NCI-H187 (cell line): Measurements from ENCODE around the gene COL18A1.
"Not testable (repeated sequence)": the region's sequence is repeated elsewhere in the genome, so short reads cannot be mapped to it uniquely, and the experiment has no call there.

Experiments
- DNase-seq, 2 experiments: peaks; one replicate each; lab custom pipeline; 2025; lab: John Stamatoyannopoulos, UW

Gene COL18A1

GRCh38 chr21:45367402-45368351, 37.3 kb upstream of the COL18A1 start:
- DNase-seq: no peak

GRCh38 chr21:45369018-45369417, 35.9 kb upstream of the COL18A1 start:
- DNase-seq: not testable (repeated sequence)

DNA sequence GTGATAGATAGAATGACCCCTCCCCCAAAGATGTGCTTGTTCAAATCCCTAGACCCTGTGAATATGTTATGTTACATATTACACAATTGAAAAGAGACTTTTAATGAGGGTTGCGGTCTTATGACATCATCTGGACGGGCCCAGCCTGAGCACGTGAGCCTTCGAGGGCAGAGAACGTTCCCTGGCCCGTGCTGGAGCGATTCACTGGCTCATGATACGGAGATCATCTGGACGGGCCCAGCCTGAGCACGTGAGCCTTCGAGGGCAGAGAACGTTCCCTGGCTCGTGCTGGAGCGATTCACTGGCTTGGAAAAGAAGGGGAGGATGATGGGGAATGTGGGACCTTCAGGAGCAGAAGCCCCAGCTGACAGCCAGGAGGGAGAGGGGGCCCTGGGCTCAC, 34.4 kb upstream of the COL18A1 start:
- DNase-seq: no peak

- DNase-seq: no peak
These were observed 33.9 kb upstream of the COL18A1 start for GRCh38 chr21:45371081-45371480.

DNA sequence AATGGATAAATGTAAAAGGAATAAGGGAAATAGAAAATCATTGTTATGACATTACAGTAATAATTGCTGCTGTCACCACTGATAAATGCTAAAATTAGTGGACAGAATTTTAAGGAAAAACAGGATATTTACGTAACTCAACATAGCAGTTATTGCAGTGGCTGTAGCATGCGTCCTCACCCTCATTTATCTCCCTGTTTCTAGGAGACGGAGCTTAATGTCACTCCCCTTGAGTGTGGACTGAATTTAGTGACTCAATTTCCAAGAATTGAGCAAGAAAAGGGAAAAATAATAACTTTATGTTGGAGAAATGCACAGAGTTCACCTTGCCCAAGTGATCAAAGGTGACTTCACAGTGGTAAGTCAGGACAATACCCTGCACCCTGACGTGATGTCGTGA, 33.3 kb upstream of the COL18A1 start:
- no peak for DNase-seq

DNA sequence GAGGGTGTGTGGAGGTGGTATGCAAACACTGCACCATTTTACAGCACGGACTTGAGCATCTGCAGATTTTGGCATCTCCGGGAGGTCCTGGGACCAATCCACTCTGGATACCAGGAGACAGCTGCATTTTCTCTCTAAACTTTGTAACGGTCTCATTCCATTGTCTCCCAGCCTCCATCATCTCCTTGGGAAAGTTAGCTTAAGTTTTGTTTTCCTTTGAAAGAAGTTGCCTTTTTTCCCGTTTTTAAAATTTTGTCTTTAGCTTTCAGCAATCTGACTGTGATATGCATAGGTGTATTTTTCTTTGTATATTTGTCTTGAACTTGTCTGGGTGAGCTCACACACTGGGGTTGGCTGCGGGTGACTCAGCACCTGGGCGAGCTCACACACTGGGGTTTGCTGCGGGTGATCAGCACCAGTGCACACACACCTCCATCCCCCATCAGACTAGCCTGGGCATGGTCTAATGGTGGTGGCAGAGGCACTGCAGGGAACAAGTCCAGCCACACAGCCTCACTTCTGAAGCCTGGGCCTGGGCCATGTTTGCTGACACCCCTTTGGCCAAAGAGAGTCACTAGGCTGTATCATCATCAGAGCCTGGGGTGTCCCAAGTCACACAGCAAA, 32.1 kb upstream of the COL18A1 start:
- DNase-seq: no peak

DNA sequence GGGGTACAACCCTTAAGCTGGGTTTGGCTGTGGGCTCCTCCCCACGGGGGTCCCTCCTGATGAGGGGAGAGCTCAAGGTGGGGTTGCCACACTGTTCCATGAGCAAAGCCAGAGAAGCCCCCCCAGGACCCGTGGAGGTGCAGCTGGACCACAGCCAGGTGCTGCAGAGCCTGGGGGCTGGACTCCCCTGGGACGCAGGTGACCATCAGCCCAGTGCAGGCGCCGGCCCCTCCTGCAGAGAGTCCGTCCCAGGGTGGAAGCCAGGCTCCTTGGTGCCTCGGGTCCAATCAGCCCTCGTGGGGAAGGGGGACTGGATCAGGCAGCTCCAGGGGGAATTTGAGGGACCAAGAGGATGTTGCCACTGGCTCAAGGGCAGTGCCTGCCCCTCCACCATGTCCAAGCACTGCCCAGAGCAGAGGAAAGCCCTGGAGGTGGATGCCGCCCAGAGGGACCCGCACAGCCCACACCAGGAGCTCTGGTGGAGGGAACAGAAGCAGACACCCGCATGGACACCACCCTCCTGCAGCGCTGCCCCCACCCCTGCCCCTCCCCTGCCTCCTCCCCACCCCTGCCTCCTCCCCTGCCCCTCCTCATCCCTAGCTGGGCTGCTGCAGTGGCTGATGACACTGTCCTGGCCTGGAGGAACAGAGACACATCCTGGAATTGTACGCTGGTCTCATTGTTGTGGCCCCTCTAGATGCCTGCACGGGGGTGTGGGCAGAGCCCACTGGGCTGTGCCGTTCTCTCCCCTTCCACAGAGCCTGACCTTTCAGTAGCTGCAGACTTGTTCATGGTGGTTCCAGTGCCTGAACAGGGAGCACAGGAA, 30.8 kb upstream of the COL18A1 start:
- DNase-seq: no peak

GRCh38 chr21:45374826-45375455, 30.0 kb upstream of the COL18A1 start:
- DNase-seq: no peak

- no peak for DNase-seq
These were observed 28.3 kb upstream of the COL18A1 start for GRCh38 chr21:45376459-45377324.

DNA sequence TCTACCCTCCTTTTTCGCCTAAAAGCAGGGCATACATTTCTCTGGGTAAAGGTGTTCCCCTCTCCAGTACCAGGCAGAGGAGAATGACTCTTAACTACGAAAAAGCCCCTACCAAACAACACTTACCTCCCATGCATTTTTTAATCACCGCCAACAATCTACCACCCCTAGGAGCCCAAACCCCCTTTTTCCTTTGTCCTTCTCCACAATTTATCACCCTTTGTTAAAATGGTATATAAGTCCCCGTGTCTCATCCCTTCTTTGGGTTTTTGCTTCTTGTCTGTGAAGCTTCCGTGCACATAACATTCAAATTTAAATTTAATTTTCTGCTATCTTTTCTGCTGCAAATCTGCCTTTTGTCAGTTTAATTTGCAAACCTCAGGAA, 27.6 kb upstream of the COL18A1 start:
- DNase-seq: no peak

DNA sequence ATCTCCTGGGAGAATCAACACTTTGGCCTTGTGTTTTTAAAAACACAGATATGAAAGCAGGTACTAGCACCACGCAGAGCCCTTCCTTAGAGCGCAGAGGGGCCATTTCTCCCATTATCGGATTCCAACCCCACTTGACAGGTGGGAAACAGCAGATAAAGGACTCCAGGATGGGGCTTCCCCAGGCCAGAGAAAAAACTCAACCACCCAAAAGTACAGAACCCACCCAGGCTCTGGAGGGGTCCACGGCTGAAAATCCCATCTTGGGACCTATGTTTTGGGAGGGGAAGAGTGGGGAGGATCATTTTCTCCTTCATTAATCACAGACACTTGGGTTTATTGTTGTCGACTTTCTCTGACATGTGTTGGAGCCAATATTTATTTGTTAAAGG, 27.1 kb upstream of the COL18A1 start:
- no peak for DNase-seq

- DNase-seq: no peak
These were observed 26.6 kb upstream of the COL18A1 start for GRCh38 chr21:45378258-45378966.

- DNase-seq: no peak
These were observed 25.6 kb upstream of the COL18A1 start for GRCh38 chr21:45379171-45379900.

DNA sequence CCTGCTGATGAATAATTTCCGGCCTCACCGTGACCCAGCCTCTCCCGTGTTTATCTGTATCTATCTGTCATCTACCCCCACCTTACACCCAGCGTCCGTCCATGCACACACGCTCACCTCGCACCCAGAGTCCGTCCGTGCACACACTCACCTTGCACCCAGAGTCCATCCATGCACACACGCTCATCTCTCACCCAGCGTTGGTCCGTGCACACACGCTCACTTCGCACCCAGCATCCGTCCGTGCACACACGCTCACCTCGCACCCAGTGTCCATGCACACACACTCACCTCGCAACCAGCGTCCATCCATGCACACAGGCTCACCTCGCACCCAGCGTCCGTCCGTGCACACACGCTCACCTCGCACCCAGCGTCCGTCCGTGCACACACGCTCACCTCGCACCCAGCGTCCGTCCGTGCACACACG, 25.0 kb upstream of the COL18A1 start:
- no peak for DNase-seq

DNA sequence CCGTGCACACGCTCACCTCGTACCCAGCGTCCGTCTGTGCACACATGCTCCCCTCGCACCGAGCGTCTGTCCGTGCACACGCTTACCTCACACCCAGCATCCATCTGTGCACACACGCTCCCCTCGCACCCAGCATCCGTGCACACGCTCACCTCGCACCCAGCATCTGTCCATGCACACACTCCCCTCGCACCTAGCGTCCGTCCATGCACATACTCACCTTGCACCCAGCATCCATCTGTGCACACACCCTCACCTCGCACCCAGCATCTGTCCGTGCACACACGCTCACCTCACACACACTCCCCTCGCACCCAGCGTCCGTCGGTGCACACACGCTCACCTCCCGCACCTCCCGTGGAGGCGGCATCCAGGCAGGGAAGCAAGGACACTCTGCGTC, 24.4 kb upstream of the COL18A1 start:
- DNase-seq: no peak

DNA sequence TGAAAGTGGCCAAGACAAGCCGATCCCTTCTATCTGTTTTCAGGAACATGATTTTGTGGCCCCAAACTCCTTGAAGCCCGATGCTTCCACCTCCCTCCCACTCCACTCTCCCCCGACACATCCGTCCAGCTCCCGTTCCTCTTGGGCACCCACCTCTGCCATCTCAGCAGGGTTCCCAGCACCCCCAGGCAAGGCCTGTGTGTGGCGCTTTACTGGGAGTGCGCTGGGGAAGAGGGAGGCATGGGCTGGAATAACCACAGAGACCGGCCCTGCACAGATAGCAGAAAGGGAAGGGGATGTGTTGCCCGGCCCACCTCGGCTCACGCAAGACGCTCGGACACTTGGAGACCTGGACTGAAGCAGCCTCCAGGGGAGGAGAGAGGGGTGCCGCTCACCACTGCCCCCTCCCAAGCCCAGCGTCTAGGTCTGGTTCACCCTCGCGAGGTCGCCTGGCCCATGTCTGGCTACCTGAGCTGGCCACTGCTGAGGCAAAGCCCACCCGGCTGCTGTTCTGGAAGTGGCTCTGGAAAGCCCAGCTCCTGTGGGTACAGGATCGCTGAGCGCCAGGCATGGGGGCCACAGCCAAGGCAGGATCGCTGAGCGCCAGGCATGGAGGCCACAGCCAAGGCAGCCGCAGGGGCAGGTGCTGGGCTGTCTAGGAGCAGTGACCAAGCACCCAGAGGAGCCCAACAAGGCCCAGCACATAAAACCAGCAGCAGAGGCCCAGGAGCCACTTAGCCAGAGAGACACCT, 23.8 kb upstream of the COL18A1 start:
- DNase-seq: no peak

DNA sequence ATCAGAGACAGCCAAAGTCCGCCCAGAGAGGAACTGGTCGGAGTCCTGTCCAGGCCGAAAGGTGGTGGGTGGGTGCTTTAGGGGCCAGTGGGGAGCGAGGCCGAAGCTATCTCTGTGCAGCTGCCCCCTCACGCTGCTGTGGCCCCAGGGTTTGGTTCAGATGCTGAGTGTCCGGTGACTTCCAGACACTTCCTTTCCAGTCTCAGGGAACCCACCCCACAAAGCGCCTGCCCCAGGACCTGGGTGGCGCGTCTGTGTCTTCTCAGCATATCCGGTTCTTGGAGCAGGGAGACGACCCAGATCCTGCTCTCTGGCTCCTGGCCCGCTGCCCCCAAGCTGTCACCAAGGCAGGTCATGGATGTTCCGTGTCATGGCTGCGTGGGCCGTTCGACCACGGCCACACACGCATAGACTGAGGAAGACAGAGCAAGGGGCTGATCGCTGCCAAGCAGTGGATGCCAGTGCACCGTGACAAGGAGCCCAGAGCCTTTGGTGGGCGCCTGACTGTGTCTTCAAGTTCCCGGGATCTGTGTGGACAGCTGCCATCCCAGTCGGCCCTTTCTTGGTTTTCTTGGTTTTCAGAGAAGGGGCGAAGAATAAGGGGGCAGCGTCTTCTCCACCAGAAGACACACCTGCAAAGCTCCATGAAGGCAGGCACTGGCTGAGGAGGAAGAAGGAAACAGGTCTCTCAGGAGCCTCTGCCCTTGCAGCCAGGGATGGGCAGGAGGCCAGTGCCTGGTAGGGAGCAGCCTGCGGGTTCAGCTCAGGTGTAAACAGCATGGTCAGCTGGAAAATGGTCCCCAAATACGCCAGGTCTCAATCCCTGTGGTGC, 22.9 kb upstream of the COL18A1 start:
- DNase-seq: no peak

DNA sequence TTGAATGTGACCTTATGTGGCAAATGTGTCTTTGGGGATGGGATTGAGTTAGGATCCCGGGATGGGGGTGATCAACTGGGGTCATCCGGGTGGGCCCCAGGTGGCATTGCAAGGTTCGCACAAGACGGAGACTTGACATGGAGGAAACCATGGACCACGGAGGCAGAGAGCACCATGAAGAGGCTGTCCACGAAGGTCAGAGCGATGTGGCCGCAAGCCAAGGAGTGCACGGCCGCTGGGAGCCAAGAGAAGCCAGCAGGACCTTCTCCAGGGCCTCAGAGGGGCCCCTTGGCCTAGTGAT, 22.3 kb upstream of the COL18A1 start:
- no peak for DNase-seq
